DOHH2 (cell line): ENCODE measurements around the gene FNIP1.

ENCODE experiments used
- EZH2phosphoT487 ChIP-seq: fragments of 200-600 bp; sonication (generic); IDR thresholded peaks from 2 replicates; pipeline ENCODE4 v1.6.1; 2017; ENCODE audit warnings: borderline replicate concordance, mild to moderate bottlenecking, antibody characterized with exemption, low read length, moderate library complexity, mixed read lengths
- TF ChIP-seq, protein P1 (sequence below): fragments of 200-600 bp; sonication (generic); IDR thresholded peaks from one replicate; pipeline ENCODE4 v1.5.1; 2014; ENCODE audit warnings: antibody characterized with exemption, mild to moderate bottlenecking, low read depth, low read length; ENCODE audit not compliant: poor library complexity, severe bottlenecking

DNA sequence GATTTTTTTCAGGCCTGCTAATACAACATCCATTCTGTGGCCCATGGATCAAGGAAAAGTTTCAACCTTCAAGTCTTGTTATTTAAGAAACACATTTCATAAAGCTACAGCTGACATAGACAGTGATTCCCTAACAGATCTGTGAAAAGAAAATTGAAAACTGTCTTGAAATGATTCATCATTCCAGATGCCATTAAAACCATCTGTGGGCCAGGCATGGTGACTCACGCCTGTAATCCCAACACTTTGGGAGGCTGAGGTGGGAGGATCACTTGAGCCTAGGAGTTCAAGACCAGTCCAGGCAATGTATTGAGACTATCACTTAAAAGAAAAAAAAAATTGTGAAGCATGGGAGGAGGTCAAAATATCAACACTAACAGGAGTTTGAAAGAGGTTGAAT, 167.8 kb downstream of the FNIP1 start:
- TF ChIP-seq, protein P1, sequence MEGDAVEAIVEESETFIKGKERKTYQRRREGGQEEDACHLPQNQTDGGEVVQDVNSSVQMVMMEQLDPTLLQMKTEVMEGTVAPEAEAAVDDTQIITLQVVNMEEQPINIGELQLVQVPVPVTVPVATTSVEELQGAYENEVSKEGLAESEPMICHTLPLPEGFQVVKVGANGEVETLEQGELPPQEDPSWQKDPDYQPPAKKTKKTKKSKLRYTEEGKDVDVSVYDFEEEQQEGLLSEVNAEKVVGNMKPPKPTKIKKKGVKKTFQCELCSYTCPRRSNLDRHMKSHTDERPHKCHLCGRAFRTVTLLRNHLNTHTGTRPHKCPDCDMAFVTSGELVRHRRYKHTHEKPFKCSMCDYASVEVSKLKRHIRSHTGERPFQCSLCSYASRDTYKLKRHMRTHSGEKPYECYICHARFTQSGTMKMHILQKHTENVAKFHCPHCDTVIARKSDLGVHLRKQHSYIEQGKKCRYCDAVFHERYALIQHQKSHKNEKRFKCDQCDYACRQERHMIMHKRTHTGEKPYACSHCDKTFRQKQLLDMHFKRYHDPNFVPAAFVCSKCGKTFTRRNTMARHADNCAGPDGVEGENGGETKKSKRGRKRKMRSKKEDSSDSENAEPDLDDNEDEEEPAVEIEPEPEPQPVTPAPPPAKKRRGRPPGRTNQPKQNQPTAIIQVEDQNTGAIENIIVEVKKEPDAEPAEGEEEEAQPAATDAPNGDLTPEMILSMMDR, result no peak
- no peak for TF ChIP-seq EZH2phosphoT487
